PC-3 (cell line): ENCODE data around the gene HSPB6.

Source experiments
- EZH2 ChIP-seq: fragments of 300-600 bp; sonication (generic); IDR thresholded peaks from one replicate; pipeline ENCODE4 v1.6.1; 2017; ENCODE audit warnings: antibody characterized with exemption, mild to moderate bottlenecking, low read length; ENCODE audit not compliant: unreplicated experiment
- EZH2phosphoT487 ChIP-seq: fragments of 300-600 bp; sonication (generic); IDR thresholded peaks from 2 replicates; pipeline ENCODE4 v1.6.1; 2018; ENCODE audit warnings: mild to moderate bottlenecking, antibody characterized with exemption, low read length, borderline replicate concordance
- TF ChIP-seq, protein P1 (sequence below): fragments of 300-600 bp; sonication (generic); conservative IDR thresholded peaks from 2 replicates; pipeline ENCODE4 v1.5.1; 2017; ENCODE audit warnings: antibody characterized with exemption, low read depth, mild to moderate bottlenecking, low read length

DNA sequence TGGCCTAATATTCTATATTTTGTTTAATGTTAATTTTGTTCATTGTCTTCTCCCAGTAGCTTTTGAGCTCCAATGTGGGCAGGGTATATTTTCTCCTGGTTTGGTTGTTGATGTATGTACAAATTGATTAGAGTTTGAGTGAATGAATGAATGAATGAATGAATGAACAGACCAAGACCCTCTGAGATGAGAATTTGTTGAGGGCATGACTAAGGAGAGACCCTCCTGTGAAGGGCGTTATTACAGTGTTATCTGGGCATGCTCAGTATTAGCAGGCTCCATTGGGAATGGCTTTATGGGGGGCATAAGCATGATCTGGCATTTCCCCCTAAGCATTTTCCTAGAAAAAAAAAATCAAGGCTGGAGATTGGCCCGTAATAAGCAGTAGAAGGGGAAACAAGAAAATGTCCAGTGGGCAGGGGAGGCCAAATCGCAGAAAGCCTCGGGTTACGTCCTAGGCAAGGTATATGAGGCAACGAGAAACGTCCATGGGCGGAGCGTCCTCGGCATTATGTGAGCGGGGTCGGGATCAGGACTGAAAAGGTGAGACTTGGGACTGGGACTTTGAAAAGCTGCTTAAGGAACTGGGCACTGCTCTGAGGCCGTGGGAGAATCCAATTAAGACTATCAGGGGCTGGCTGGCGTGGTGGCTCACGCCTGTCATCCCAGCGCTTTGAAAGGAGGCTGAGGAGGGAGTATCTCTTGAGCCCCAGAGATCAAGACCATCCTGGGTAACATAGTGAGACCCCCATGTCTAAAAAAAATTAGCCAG is 17.6 kb upstream of the HSPB6 start:
- TF ChIP-seq EZH2phosphoT487 (no peak), EZH2 (no peak)
- TF ChIP-seq, protein P1, sequence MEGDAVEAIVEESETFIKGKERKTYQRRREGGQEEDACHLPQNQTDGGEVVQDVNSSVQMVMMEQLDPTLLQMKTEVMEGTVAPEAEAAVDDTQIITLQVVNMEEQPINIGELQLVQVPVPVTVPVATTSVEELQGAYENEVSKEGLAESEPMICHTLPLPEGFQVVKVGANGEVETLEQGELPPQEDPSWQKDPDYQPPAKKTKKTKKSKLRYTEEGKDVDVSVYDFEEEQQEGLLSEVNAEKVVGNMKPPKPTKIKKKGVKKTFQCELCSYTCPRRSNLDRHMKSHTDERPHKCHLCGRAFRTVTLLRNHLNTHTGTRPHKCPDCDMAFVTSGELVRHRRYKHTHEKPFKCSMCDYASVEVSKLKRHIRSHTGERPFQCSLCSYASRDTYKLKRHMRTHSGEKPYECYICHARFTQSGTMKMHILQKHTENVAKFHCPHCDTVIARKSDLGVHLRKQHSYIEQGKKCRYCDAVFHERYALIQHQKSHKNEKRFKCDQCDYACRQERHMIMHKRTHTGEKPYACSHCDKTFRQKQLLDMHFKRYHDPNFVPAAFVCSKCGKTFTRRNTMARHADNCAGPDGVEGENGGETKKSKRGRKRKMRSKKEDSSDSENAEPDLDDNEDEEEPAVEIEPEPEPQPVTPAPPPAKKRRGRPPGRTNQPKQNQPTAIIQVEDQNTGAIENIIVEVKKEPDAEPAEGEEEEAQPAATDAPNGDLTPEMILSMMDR: no peak
